ENCODE results near the gene TANGO6.

Gene TANGO6

GRCh38 chr16:68973611-68974120, 130.3 kb downstream of the TANGO6 start:
- H3K4me3 ChIP-seq (ENCODE audit: low read length) = no peak overlapping the region
- no peak for DNase-seq (ENCODE audit: low read depth)
- no peak for TF ChIP-seq CTCF (IDR thresholded peaks at IDR 0.05; ENCODE audit: insufficient read depth, low read depth, low read length, missing control alignments)

GRCh38 chr16:68978303-68978954, 135.1 kb downstream of the TANGO6 start:
- no peak for TF ChIP-seq CTCF (IDR thresholded peaks at IDR 0.05; ENCODE audit: insufficient read depth, low read depth, low read length, missing control alignments)

GRCh38 chr16:68980695-68981315, 137.5 kb downstream of the TANGO6 start:
- no peak overlapping the region for H3K4me3 ChIP-seq (ENCODE audit: low read length)
- DNase-seq (ENCODE audit: low read depth) = no peak
- TF ChIP-seq CTCF (IDR thresholded peaks at IDR 0.05; ENCODE audit: insufficient read depth, low read depth, low read length, missing control alignments) = no peak

More at GRCh38 chr16:68978303-68978954, 135.1 kb downstream of the TANGO6 start:
- no peak for DNase-seq (ENCODE audit: low read depth)
- H3K4me3 ChIP-seq (ENCODE audit: low read length) = no peak overlapping the region

GRCh38 chr16:68981971-68982370, 138.6 kb downstream of the TANGO6 start:
- no peak for TF ChIP-seq CTCF (IDR thresholded peaks at IDR 0.05; ENCODE audit: insufficient read depth, low read depth, low read length, missing control alignments)
- DNase-seq (ENCODE audit: low read depth) = no peak
- no peak overlapping the region for H3K4me3 ChIP-seq (ENCODE audit: low read length)

GRCh38 chr16:68984467-68984866, 141.1 kb downstream of the TANGO6 start:
- no peak for DNase-seq (ENCODE audit: low read depth)
- H3K4me3 ChIP-seq (ENCODE audit: low read length) = no peak overlapping the region
- no peak for TF ChIP-seq CTCF (IDR thresholded peaks at IDR 0.05; ENCODE audit: insufficient read depth, low read depth, low read length, missing control alignments)

- H3K4me3 ChIP-seq (ENCODE audit: low read length) = no peak overlapping the region
- TF ChIP-seq CTCF (IDR thresholded peaks at IDR 0.05; ENCODE audit: insufficient read depth, low read depth, low read length, missing control alignments) = no peak
- peak; percentile 60 for DNase-seq (ENCODE audit: low read depth)
These were observed 141.9 kb downstream of the TANGO6 start for GRCh38 chr16:68985268-68985667.

Measured in epithelial cell of esophagus (primary cell).